ENCODE data around the gene SYT14.

SYT14 gene

GRCh38 chr1:209993061-209993830, 55.2 kb downstream of the SYT14 start:
- Histone ChIP-seq H3K4me2 (no peak overlapping the region), H3K36me3 (ENCODE audit: insufficient read depth) (no peaks in the 10 kb centered on the region), H3K4me1 (ENCODE audit: low read depth, poor library complexity, severe bottlenecking) (peaks cover 10% of the 10 kb centered on the region), H3K27ac (no peak overlapping the region), H3K9ac (no peak overlapping the region), H3K4me3 (IDR thresholded peaks at IDR 0.05; ENCODE audit: insufficient read depth, low read depth, low read length) (no peak overlapping the region), H3K27me3 (ENCODE audit: insufficient read depth, low read depth) (no peaks in the 10 kb centered on the region), H2AFZ (ENCODE audit: low read depth) (no peak overlapping the region), H4K20me1 (ENCODE audit: insufficient read depth) (no peaks in the 10 kb centered on the region), H3K79me2 (ENCODE audit: insufficient read depth, low read depth) (no peaks in the 10 kb centered on the region)
- TF ChIP-seq CTCF (conservative IDR thresholded peaks at IDR 0.05; ENCODE audit: low read depth, low read length), result no peak

- Histone ChIP-seq H3K4me2 (no peak overlapping the region), H3K79me2 (ENCODE audit: insufficient read depth, low read depth) (no peaks in the 10 kb centered on the region), H4K20me1 (ENCODE audit: insufficient read depth) (no peaks in the 10 kb centered on the region), H3K9ac (no peak overlapping the region), H3K4me1 (ENCODE audit: low read depth, poor library complexity, severe bottlenecking) (peaks cover 37% of the 10 kb centered on the region), H3K27ac (no peak overlapping the region), H3K4me3 (IDR thresholded peaks at IDR 0.05; ENCODE audit: insufficient read depth, low read depth, low read length) (no peak overlapping the region), H3K36me3 (ENCODE audit: insufficient read depth) (no peaks in the 10 kb centered on the region), H3K27me3 (ENCODE audit: insufficient read depth, low read depth) (no peaks in the 10 kb centered on the region), H2AFZ (ENCODE audit: low read depth) (no peak overlapping the region)
- TF ChIP-seq CTCF (conservative IDR thresholded peaks at IDR 0.05; ENCODE audit: low read depth, low read length), result no peak
These were observed 58.3 kb downstream of the SYT14 start for GRCh38 chr1:209996348-209996747.

GRCh38 chr1:209999005-209999404, 61.0 kb downstream of the SYT14 start:
- H3K27ac ChIP-seq, result peak overlapping the region; percentile 2; the same call in 1 of the 2 replicates
- no peak overlapping the region for H2AFZ ChIP-seq (ENCODE audit: low read depth)
- H4K20me1 ChIP-seq (ENCODE audit: insufficient read depth), result no peaks in the 10 kb centered on the region
- H3K79me2 ChIP-seq (ENCODE audit: insufficient read depth, low read depth), result no peaks in the 10 kb centered on the region
- H3K36me3 ChIP-seq (ENCODE audit: insufficient read depth), result no peaks in the 10 kb centered on the region
- no peak overlapping the region for H3K4me3 ChIP-seq (IDR thresholded peaks at IDR 0.05; ENCODE audit: insufficient read depth, low read depth, low read length)
- H3K4me1 ChIP-seq (ENCODE audit: low read depth, poor library complexity, severe bottlenecking), result peaks cover 37% of the 10 kb centered on the region
- TF ChIP-seq CTCF (conservative IDR thresholded peaks at IDR 0.05; ENCODE audit: low read depth, low read length), result no peak
- no peaks in the 10 kb centered on the region for H3K27me3 ChIP-seq (ENCODE audit: insufficient read depth, low read depth)
- no peak overlapping the region for H3K9ac ChIP-seq
- peak overlapping the region; percentile 44 for H3K4me2 ChIP-seq

- peaks cover 37% of the 10 kb centered on the region for H3K4me1 ChIP-seq (ENCODE audit: low read depth, poor library complexity, severe bottlenecking)
- no peak overlapping the region for H3K9ac ChIP-seq
- no peak overlapping the region for H3K4me2 ChIP-seq
- H3K36me3 ChIP-seq (ENCODE audit: insufficient read depth), result no peaks in the 10 kb centered on the region
- H2AFZ ChIP-seq (ENCODE audit: low read depth), result no peak overlapping the region
- no peaks in the 10 kb centered on the region for H3K27me3 ChIP-seq (ENCODE audit: insufficient read depth, low read depth)
- H3K27ac ChIP-seq, result no peak overlapping the region
- H4K20me1 ChIP-seq (ENCODE audit: insufficient read depth), result no peaks in the 10 kb centered on the region
- no peak for TF ChIP-seq CTCF (conservative IDR thresholded peaks at IDR 0.05; ENCODE audit: low read depth, low read length)
- H3K4me3 ChIP-seq (IDR thresholded peaks at IDR 0.05; ENCODE audit: insufficient read depth, low read depth, low read length), result no peak overlapping the region
- H3K79me2 ChIP-seq (ENCODE audit: insufficient read depth, low read depth), result no peaks in the 10 kb centered on the region
These were observed 63.7 kb downstream of the SYT14 start for GRCh38 chr1:210001751-210002150.

Data from KMS-11 (cell line).